HG03064 (cell line): Measurements from ENCODE around the gene TRAIP.
"Not testable (repeated sequence)": the region's sequence is repeated elsewhere in the genome, so short reads cannot be mapped to it uniquely, and the experiment has no call there.

Experiments used
- ATAC-seq: cut with Tn5 transposase; IDR thresholded peaks from one replicate; pipeline ENCODE4 v1.9.1; 2021; ENCODE audit warnings: low read depth; ENCODE audit not compliant: unreplicated experiment

TRAIP gene, protein sequence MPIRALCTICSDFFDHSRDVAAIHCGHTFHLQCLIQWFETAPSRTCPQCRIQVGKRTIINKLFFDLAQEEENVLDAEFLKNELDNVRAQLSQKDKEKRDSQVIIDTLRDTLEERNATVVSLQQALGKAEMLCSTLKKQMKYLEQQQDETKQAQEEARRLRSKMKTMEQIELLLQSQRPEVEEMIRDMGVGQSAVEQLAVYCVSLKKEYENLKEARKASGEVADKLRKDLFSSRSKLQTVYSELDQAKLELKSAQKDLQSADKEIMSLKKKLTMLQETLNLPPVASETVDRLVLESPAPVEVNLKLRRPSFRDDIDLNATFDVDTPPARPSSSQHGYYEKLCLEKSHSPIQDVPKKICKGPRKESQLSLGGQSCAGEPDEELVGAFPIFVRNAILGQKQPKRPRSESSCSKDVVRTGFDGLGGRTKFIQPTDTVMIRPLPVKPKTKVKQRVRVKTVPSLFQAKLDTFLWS

DNA sequence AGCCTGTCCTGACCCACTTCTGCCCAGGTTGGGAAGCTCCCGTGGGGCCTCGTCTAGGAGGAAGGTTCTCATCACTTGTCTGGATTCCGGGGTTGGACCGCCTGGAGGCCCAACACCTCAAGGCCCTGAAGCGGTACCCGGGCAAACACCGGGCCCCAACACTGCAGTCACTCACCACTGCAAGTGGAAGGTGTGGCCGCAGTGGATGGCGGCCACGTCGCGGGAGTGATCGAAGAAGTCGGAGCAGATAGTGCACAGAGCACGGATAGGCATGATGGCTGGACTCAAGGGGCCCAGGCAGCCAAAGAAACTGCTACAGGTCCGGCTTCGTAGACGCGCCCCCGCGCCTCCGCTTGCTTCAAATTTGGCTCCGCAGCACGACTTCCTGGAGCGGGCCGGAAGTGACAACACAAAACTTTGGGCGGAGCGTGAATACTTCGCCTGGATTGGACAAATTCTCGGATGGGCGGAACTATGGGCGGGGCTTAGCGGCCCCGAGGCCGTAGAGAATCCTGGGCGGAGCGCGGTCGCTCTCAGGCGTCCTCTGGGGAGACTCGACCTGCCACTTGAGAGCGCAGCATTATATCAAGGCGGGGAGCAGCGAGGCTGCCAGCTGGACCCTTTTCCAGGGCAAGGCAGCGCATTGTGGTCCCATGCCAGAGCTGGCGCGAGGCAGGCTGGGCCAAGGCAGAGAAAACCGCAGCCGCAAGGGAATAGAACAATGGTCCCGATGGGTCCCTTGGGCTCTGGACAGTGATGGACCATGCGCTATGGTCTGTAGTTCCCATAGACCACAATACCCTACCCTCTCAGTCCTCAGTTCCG lies at the start of gene TRAIP:
Gene TRAIP (minus strand): TSS at position 384 of the 825 bp plus-strand sequence. CDS start 111 bp downstream, at position 273.
- peak; percentile 92 for ATAC-seq

DNA sequence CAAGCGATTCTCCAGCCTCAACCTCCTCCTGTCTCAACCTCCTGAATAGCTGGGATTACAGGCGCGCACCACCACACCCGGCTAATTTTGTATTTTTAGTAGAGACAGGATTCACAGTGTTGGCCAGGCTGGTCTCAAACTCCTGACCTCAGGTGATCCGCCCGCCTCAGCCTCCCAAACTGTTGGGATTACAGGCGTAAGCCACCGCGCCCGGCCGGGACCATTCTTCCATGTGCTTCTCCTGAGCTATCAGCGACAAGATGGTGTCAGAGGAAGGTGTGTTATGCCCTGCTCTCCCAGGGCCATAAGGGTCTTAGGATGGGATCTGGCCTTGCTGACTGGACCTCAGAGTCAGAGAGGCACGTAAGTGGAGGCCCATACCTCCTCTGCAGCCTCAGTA lies 48.1 kb upstream of the TRAIP start:
- ATAC-seq: not testable (repeated sequence)

DNA sequence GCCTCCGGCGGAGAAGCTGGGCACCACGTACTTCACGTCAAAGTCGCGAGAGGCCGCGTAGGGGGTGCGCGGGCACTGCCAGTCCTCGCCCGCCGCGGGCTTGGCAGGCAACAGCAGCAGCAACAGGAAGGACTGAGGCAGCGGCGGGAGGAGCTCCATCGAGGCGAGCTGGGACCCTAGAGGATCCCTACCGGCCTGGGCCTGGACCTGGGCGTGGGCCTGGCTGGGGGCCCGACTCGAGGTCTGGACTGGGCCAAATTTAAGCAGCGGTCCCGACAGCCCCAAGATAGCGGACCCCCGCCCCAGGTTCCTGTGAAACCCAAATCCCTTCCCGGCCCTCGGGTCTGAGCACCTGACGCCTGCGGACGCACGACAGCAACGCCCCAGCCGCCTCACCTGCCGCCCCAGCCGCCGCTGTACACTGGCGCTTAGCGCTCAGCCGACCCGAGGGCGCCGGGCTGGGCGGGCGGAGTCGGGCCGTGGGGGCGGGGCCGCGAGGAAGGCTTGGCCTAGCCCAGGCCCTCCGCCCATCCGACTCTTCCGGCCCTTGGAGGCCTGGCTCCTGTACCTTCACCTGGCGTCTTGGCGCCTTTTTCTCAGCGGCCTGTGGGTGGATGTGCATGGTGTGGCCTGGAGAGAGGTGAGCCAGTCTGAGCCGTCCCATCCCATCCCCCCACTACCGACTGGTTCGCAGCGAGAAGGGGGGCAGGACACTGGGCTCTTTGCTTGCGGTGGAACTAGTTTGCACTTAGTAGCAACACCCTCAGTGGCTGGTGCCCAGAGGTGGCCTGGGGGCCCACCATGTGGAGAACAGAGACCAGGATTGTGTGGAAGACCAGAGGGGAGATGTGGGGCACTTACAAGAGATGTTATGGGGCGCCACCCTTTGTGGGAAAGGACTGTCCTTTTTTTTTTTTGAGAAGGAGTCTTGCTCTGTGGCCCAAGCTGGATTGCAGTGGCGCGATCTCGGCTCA lies 47.4 kb upstream of the TRAIP start, which contains the start of gene MST1R:
Gene MST1R (minus strand): TSS at position 423 of the 974 bp plus-strand sequence. CDS start 264 bp downstream, at position 159.
- peak; percentile 73 for ATAC-seq

DNA sequence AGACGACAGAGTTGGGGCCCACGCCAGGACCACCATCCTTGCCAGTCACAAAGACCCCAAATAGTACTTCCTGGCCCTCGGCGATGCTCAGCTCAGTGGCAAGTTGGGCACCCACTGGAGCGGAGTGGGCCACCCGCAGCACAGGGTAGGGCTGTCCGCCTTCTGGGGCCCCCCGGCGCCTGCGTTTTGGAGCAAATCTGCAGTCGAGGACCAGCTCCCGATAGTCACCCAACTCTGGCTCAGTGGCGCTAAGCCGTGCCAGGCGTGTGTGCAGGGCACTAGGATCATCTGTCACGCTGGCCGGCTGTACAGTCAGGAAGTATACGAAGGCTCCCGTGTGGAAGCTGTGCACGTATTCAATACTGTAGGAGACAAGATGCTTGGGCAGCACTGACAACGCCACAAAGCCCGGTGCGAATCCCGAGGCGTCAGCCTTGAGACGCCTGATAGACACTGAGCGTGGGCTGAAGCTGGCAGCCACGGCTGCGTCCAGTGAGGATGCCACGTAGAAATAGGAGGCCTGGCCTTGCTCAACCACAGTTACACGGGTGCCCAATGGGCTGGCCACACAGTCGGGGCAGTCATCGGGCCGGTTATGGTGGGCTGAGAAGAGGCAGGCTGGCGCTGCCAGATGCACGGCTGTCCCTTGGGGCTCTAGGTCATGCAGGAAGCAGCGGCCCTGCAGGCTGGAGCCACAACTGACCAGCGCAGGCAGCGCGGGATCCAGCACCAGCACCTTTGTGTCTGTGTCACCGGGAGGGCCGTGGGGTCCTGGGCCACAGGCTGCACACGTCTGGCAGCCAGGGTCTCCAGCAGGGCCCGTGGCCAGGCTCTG lies 46.4 kb upstream of the TRAIP start:
- no peak for ATAC-seq

DNA sequence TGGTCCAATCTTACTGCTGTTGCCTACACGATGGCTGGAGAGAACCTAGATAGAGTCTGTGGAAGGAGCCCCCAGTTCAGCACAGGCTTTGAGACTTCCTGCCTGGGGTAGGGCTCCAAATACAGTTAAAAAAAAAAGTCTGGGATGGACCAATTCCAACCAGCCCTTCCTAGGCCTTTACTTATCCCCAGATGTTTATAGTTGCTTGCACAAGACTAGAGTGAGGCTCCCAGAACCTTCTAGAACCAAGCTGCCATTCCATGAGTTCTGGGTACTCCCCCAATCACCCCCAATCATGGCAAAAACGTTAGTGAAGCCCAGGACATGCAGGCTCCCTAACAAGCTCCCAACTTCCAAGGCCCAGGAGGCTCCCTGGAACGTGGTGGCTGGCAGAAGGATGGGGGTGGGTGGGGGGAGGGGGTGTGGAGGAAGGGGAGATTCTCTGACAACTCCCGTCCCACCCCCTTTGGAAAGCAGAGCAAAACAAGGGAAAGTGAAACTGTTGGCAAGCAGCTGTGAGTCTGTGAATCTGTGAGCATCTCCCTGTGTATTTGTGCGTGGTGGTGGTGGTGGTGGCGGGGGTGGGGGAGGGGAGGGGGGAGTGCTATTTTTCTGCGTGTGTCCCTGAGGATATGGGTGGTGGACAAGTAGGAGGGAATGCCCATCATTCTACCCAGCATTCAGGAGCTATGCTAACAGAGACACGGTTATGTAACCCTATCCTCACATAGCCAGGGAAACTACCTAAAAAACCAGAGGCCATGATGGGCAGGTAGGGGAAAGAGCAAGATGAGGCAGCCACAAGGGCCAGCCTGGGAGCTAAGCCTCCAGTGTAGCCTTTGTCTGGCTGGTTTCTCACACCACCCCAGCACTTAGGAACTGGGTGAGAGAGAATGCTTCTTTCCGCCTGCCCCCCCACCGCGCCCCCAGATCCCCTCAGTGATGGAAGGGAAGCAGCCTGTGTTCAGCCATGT lies 45.3 kb upstream of the TRAIP start:
- ATAC-seq: no peak

DNA sequence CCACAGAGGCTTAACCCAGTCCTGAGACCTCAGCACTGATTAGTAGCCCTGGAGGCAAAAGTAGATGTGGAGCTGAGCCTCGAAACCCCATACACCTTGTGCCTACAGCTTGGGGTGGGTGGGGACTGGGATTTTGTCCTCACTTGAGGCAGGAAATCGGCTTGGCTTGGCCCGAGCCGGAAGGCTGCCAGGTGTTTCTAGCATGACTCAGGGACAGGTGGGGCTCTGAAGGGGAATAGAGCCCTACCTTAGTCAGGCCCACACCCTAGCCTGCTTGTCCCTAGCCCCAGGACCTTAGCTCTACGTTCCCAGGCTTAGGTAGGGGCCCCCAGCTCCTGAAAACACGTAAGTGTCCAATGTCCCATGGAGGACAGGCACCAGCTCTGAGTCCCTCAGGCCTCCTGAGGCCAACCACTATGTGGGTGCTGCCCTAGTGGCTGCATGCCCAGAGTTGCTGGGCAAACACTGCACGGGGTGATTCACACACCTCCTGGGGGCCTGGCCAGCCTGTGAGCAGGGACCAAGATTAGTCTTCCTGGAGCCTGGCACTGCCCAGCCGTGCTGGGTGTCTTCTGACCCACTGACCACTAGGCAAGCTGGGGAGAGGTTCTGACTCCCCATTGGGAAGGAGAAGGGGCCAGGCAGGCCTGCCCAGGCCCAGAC lies 44.3 kb upstream of the TRAIP start:
- ATAC-seq: no peak

DNA sequence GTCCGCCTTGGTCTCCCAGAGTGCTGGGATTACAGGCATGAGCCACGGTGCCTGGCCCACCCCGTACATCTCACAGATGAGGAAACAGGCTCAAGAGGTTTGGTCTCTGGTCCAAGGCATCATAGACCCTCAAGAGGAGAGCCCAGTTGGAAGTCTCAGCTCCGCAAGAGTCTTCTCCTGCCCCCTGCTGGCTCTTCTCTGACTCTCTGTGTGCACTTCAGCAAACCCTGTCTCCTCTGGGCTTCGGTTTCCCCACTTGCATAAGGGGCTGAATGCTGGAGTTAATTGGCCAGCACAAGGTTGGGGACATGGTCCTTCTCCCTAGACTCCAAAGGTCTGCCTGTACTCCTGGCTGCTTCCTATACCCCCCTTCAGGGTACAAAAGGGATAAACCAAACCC lies 43.5 kb upstream of the TRAIP start:
- no peak for ATAC-seq

DNA sequence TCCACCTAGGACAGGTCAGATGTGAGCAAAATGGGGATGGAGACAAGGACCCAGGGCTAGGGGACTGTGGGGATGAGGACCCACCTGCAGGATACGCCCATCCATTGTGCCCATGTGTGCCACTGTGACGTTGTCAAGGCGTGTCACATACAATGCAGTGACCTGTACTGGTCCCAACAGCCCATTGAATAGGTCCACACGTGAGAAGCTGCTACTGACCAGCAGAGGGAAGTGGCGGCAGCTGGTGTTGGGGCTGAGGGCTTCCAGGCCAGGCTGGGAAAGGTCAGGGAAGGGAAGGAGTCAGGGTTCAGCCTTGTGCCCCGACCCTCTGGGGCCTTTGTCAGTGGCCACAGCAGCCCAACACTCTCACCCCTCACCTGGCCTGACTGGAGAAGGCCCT lies 42.6 kb upstream of the TRAIP start:
- no peak for ATAC-seq

DNA sequence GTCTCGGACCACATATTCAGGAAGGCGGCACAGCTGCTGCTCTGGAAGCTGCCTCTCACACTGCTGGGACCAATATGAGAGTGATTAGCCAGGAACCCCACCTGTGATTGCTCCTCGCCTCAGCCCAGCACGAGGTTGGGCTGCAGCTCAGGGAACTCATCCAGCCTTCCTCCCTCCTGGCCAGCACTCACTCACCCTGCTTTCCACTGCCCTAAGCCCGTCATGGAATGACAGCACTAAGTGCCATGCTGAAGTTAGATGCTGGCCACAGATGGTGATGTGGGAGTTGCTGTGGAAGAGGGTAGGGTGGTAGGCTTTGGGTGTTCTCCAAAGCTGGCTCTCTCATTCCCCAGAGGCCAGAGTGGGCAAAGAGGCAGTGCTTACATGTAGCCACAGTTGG lies 40.0 kb upstream of the TRAIP start:
- no peak for ATAC-seq

DNA sequence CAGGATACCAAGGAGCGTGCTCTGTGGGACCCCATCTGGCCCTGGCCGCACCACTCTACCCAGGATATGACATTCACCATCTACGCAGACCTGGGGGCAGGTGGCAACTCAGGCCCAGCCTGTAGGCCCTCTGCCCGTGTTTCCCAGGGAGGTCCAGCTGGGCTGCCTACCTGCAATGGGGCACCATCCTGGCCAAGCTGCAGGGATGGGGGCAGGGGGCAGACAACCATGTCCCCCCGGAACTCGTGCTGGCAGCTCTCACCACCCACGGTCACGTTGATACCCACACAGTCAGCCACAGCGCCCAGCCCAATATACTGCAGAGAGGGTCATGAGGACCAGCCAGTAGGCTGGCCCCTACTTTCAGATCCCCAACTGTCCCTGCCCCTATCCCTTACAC lies 39.4 kb upstream of the TRAIP start:
- ATAC-seq: no peak

DNA sequence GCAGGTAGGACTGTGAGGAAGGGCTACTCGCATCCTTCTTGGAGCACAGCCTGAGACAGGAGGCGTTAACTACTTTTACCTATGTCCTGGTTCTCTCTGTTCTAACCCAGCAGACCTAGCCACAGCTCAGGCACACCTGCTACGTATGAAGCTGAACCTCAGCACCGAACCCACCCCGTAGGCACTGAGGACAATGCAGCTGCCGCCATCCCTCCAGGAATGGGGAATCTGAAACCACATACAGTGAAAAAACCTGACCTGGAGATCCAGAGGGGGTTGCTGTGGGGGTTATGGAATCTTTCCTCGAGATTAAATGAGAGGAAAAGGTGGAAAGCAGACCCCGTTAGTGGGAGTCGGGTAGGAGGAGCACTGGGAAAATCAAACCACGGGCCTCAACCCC lies 32.9 kb upstream of the TRAIP start:
- no peak for ATAC-seq

DNA sequence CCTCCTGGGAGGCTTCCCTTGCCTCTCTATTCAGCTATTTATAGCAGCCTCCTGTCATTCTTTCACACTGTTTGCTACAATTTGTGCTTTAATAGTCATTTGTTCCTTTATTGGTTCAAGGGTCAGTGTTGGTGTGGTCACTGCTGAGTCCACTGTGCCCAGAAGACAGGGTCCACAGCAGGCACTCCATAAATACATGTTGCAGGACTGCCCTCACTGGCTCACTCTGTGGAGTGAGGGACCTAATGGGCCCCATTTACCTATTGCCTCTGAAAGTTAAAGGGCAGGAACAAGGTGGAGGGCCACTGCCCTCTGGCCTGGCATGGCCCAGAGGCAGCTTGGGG lies 30.5 kb upstream of the TRAIP start:
- ATAC-seq: no peak

DNA sequence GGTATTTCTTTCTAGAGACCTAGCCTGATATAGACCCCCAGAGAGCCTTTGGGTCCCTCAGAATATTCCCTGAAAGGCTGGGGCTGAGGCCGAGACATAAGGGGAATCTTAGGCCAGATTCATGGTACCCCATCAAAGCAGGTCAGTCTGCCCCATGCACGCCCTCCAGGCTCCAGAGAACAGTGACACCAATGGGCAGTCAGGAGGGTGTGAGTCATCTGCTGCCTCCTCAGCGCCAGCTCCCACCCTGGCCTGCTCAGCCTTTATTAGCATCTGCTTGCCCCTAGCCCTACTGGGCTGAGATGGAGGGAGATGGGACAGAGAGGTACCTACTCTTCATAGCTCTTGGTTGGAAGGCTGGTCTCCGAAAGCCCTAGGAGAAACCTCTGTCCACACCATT lies 27.6 kb upstream of the TRAIP start:
- no peak for ATAC-seq

DNA sequence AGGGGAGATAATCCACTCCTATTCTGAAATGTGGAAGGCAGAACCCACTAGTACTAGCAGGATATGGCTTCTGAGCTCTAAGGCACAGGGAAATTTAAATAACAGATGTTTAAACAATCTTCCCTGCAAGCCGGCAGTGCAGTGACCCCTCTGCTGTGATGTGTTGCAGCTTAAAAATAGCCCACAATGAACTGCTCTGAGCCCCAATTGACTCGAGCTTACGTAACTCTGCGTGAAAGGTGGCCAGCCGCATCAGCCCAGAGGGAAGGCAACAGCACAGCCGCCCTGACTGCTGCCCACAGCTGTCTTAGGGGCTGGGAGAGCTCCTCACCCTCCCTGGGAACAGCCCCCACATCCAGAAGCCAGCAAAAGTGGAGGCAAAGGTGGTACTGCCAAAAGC lies 25.8 kb upstream of the TRAIP start:
- ATAC-seq: no peak

DNA sequence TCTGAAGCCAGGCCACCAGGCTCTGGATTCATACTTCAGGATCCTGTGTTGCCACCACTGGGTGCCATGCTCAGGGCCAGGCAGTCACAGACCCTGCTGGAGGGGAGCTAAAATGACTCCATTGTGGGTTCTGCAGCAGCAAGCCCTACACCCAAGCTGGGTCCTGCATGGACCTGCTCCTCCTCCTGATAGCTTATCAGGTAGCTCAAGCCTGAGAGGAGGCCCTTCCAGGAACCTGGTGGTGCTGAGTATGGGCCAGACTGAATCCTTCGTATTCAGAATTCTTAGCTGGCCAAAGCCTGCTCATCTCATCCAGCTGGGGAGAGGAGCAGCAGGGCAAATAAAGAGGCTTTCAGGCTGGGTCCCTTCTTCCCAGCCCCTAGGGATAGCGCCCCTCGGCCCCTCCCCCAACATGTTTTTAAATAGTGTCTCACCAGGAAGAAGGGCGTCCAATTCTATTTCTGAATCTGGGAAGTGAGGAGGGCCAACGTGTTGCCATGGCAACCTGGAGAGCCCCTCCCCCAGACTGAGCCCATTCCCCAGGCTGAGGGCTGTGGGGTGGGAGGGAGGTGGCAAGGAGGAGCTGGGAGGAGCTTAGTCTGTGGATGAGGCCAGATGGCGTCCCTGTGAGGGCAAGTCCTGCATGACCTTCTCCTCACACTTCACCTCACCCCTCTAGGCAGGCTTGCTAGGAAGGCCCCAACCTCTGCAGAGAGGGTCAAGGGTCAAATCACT lies 24.4 kb upstream of the TRAIP start:
- no peak for ATAC-seq

DNA sequence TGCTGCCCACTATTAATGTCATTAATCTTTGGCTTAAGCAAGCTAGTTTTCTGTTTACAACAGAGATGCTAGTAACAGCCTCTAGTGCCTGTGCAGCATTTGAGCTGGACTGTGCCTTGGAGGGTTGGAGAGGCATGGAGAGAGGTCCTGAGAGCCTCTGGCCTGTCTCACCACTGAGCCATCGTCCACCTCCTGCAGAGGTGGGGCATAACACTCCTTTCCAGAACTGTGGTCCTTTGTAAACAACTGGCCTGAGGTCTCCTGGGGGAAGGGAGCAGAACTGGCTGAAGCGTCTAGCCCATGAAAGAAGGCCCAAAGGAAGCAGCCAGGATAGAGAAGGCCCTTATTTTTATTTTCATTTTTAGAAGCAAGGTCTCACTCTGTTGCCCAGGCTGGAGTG lies 23.4 kb upstream of the TRAIP start:
- no peak for ATAC-seq

DNA sequence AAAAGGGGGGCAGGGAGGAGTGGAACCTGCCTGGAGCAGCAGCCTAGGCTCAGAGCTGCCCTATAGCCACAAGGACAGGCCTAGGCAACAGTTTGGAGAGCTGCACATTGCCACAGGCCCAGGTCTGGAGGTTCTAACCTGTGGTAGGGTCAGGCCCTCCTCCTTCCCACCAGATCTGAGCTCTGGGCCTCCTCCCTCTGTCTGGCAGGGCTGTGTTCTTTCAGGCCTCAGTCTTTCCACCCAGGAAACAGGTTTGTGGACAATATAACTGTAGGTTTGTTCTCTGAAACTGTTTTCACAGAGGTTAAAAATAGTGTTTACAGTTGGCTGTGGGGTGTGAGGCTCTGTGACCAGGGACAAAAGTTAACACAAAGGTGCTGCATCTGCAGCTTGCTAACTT lies 22.3 kb upstream of the TRAIP start:
- no peak for ATAC-seq
